H9 (cell line): ENCODE results near the gene TADA2B. TPM values are rescaled to one million over a fixed set of nuclear protein-coding genes. Genes with fewer than 3 reads are reported as not detected.
A peak's percentile ranks its signal among the peaks of the same experiment; 100 is the strongest.

Experiments
- DNase-seq: peaks from one replicate; pipeline ENCODE4 v3.0.0-alpha.2; 2017
- H2AFZ ChIP-seq: one replicate; pipeline ENCODE4 v1.6.1; 2013; ENCODE audit warnings: mild to moderate bottlenecking, low read length, control low read depth, moderate library complexity
- H2AK5ac ChIP-seq: 2 replicates; pipeline ENCODE4 v1.6.1; 2013; ENCODE audit warnings: low read length, control low read depth, mixed read lengths; ENCODE audit not compliant: insufficient read length
- H2BK120ac ChIP-seq: one replicate; pipeline ENCODE4 v1.6.1; 2013; ENCODE audit warnings: low read depth, mild to moderate bottlenecking, low read length, control low read depth, inconsistent platforms; ENCODE audit not compliant: poor library complexity, severe bottlenecking
- H2BK12ac ChIP-seq: 2 replicates; pipeline ENCODE4 v1.6.1; 2013; ENCODE audit warnings: low read length, control low read depth, mixed read lengths, low read depth; ENCODE audit not compliant: insufficient read length
- H2BK15ac ChIP-seq: 2 replicates; pipeline ENCODE4 v1.6.1; 2013; ENCODE audit warnings: low read depth, low read length, control low read depth
- H2BK20ac ChIP-seq: one replicate; pipeline ENCODE4 v1.6.1; 2013; ENCODE audit warnings: low read depth, mild to moderate bottlenecking, low read length, control low read depth, inconsistent platforms; ENCODE audit not compliant: poor library complexity, severe bottlenecking
- H2BK5ac ChIP-seq: 2 replicates; pipeline ENCODE4 v1.6.1; 2013; ENCODE audit warnings: low read length, control low read depth, mixed read lengths; ENCODE audit not compliant: insufficient read length
- H3K14ac ChIP-seq: 2 replicates; pipeline ENCODE4 v1.6.1; 2013; ENCODE audit warnings: low read length, control low read depth; ENCODE audit not compliant: insufficient read depth
- H3K18ac ChIP-seq: 2 replicates; pipeline ENCODE4 v1.6.1; 2013; ENCODE audit warnings: low read depth, mild to moderate bottlenecking, mixed read lengths, low read length, control low read depth; ENCODE audit not compliant: insufficient read length
- H3K23ac ChIP-seq: 2 replicates; pipeline ENCODE4 v1.6.1; 2013; ENCODE audit warnings: low read length, control low read depth, mixed read lengths, low read depth; ENCODE audit not compliant: insufficient read length
- H3K23me2 ChIP-seq: 2 replicates; pipeline ENCODE4 v1.6.1; 2013; ENCODE audit warnings: low read depth, mild to moderate bottlenecking, mixed read lengths, low read length, control low read depth; ENCODE audit not compliant: insufficient read length, poor library complexity, severe bottlenecking
- H3K27ac ChIP-seq: 2 replicates; pipeline ENCODE4 v1.5.1; 2013; ENCODE audit warnings: low read length, control low read depth, mixed read lengths, low read depth; ENCODE audit not compliant: insufficient read length
- H3K27me3 ChIP-seq: 2 replicates; pipeline ENCODE4 v1.6.1; 2013; ENCODE audit warnings: low read length, control low read depth, inconsistent platforms; ENCODE audit not compliant: insufficient read depth
- H3K4ac ChIP-seq: 2 replicates; pipeline ENCODE4 v1.6.1; 2013; ENCODE audit warnings: low read depth, mild to moderate bottlenecking, control low read depth, inconsistent platforms, low read length, moderate library complexity
- H3K4me1 ChIP-seq: 2 replicates; pipeline ENCODE4 v1.6.1; 2013; ENCODE audit warnings: low read length, control low read depth, inconsistent platforms; ENCODE audit not compliant: insufficient read depth
- H3K4me2 ChIP-seq: 2 replicates; pipeline ENCODE4 v1.6.1; 2013; ENCODE audit warnings: low read length, control low read depth, mixed read lengths; ENCODE audit not compliant: insufficient read length, insufficient read depth
- H3K56ac ChIP-seq: 2 replicates; pipeline ENCODE4 v1.6.1; 2013; ENCODE audit warnings: low read depth, mild to moderate bottlenecking, mixed read lengths, low read length, control low read depth; ENCODE audit not compliant: insufficient read length
- H3K79me1 ChIP-seq: 2 replicates; pipeline ENCODE4 v1.6.1; 2013; ENCODE audit warnings: low read depth, mild to moderate bottlenecking, moderate library complexity, low read length, control low read depth, inconsistent platforms; ENCODE audit not compliant: insufficient read depth, poor library complexity, severe bottlenecking
- H3K79me2 ChIP-seq: 2 replicates; pipeline ENCODE4 v1.6.1; 2013; ENCODE audit warnings: low read length, control low read depth, inconsistent platforms; ENCODE audit not compliant: insufficient read depth
- H3K9ac ChIP-seq: 2 replicates; pipeline ENCODE4 v1.6.1; 2013; ENCODE audit warnings: low read length, control low read depth, mixed read lengths; ENCODE audit not compliant: insufficient read length; ENCODE audit errors: extremely low read depth
- H3K9me3 ChIP-seq: one replicate; pipeline ENCODE4 v1.6.1; 2013; ENCODE audit warnings: low read depth, low read length, inconsistent platforms; ENCODE audit not compliant: control insufficient read depth
- H3T11ph ChIP-seq: one replicate; pipeline ENCODE4 v1.6.1; 2013; ENCODE audit warnings: mild to moderate bottlenecking, low read length, control low read depth, inconsistent platforms
- H4K20me1 ChIP-seq: one replicate; pipeline ENCODE4 v1.6.1; 2013; ENCODE audit not compliant: control insufficient read depth, insufficient read length, insufficient read depth
- H4K5ac ChIP-seq: 2 replicates; pipeline ENCODE4 v1.6.1; 2013; ENCODE audit warnings: low read depth, mild to moderate bottlenecking, mixed read lengths, low read length, control low read depth; ENCODE audit not compliant: insufficient read length
- H4K8ac ChIP-seq: replicated peaks from 2 replicates; pipeline ENCODE4 v1.6.1; 2013; ENCODE audit warnings: low read length, control low read depth, mixed read lengths, low read depth; ENCODE audit not compliant: insufficient read length
- H4K91ac ChIP-seq: 2 replicates; pipeline ENCODE4 v1.6.1; 2013; ENCODE audit warnings: low read depth, mild to moderate bottlenecking, moderate library complexity, mixed read lengths, low read length, control low read depth; ENCODE audit not compliant: insufficient read length
- H3K27ac Mint-ChIP-seq, 3 experiments: 2 replicates in 2 of 3; 3 replicates in 1 of 3; pipeline ENCODE4 v1.8.0; 2020 to 2021; ENCODE audit warnings: mixed read lengths in 3 of 3, mild to moderate bottlenecking in 1 of 3, moderate library complexity in 1 of 3
- H3K27me3 Mint-ChIP-seq: 2 replicates; pipeline ENCODE4 v1.8.0; 2021; ENCODE audit warnings: low read depth, mild to moderate bottlenecking, moderate library complexity, mixed read lengths
- H3K36me3 Mint-ChIP-seq, 3 experiments: 2 replicates in 2 of 3; 3 replicates in 1 of 3; pipeline ENCODE4 v1.8.0; 2020 to 2021; ENCODE audit warnings: low read depth in 3 of 3, mixed read lengths in 3 of 3; ENCODE audit not compliant: insufficient read depth in 1 of 3
- H3K4me1 Mint-ChIP-seq, 2 experiments: 2 replicates each; pipeline ENCODE4 v1.8.0; 2020; ENCODE audit warnings: mixed read lengths in 2 of 2
- H3K4me3 Mint-ChIP-seq, 2 experiments: 2 replicates in 1 of 2; 3 replicates in 1 of 2; pipeline ENCODE4 v1.8.0; 2020 to 2021; ENCODE audit warnings: mild to moderate bottlenecking in 2 of 2, mixed read lengths in 2 of 2, moderate library complexity in 1 of 2
- H3K9me3 Mint-ChIP-seq, 2 experiments: 2 replicates in 1 of 2; 3 replicates in 1 of 2; pipeline ENCODE4 v1.8.0; 2020; ENCODE audit warnings: mild to moderate bottlenecking in 2 of 2, mixed read lengths in 2 of 2, moderate library complexity in 1 of 2
- WGBS: extraction: QIAGEN DNeasy Blood & Tissue Kit; methylation state at CpG from one replicate; pipeline ENCODE4 v1.1.7; 2013; ENCODE audit warnings: missing lambda C conversion rate, low lambda C conversion rate, mixed read lengths; ENCODE audit not compliant: insufficient read length; ENCODE audit errors: extremely low coverage; 5-methylcytosine and 5-hydroxymethylcytosine counted together
- total RNA-seq: library from RNA; stranded (reverse); gene quantifications from 2 replicates; pipeline ENCODE4 v1.2.1, GENCODE V29; 2021
- TF ChIP-seq, protein P1 (sequence below): fragments of 200-600 bp; sonication (generic); conservative IDR thresholded peaks from 3 replicates; pipeline ENCODE4 v1.8.0; 2021; ENCODE audit warnings: antibody characterized with exemption, mild to moderate bottlenecking

The TADA2B gene
- total RNA-seq, 1 experiment from 2014 or later = 14.0 TPM

DNA sequence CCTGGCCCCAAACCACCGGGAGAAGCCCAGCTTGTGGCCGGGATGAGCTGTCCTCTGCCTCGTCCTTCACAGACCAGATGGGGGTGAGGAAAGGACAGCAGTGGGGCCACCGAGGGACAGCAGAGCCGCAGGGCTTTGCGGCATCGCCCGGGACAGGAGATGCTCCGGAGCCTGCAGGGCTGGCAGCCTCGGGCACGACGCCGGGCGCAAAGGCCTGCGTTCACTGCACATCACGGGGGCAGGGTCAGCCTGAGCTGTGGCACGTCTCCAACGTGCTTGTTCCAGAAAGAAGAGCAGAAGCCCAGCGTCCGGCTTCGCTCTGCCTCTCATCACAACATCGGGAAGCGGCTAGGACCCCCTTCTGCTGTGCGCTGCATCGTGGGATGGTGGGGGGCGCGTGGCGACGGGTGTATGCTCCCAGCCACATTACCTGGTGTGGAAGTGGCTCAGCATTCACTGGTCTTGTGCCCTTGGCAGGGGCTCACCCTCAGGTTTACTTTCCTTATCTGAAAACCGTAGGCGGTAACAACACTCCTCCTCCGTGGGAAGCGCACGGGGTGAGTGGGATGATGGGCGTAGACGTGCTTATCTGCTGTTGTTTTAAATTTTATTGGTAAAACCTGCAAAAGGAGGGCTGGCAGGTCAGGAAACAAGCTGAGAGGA, 7.4 kb downstream of the TADA2B start:
- no peak overlapping the region for H3T11ph ChIP-seq

More for the DNA sequence above, 7.4 kb downstream of the TADA2B start:
- Histone ChIP-seq H3K4ac (no peak overlapping the region), H3K23ac (no peak overlapping the region), H3K4me2 (no peak overlapping the region), H2BK120ac (no peak overlapping the region), H2BK15ac (no peak overlapping the region), H3K79me1 (no peaks in the 10 kb centered on the region), H4K5ac (no peak overlapping the region), H4K91ac (no peak overlapping the region), H2AK5ac (no peak overlapping the region), H2BK5ac (no peak overlapping the region), H3K23me2 (no peaks in the 10 kb centered on the region), H3K18ac (no peak overlapping the region), H4K20me1 (no peaks in the 10 kb centered on the region), H4K8ac (no peak overlapping the region), H3K56ac (no peak overlapping the region), H3K27me3 (no peaks in the 10 kb centered on the region), H3K14ac (no peak overlapping the region), H3K79me2 (peaks cover 8% of the 10 kb centered on the region), H3K4me1 (no peaks in the 10 kb centered on the region), H3K9ac (no peak overlapping the region), H3K9me3 (no peaks in the 10 kb centered on the region), H3K27ac (no peak overlapping the region), H2AFZ (no peak overlapping the region), H2BK20ac (no peak overlapping the region), H2BK12ac (no peak overlapping the region)
- Mint-ChIP-seq H3K27ac (peak overlapping the region in 1 of 3 experiments; percentile 40; a peak in 2 of 7 replicates), H3K36me3 (peaks cover 4 to 15% (median 8%) of the 10 kb centered on the region in 3 experiments; a peak in 6 of 7 replicates), H3K27me3 (no peaks in the 10 kb centered on the region), H3K9me3 (no peaks in the 10 kb centered on the region), H3K4me3 (no peak overlapping the region), H3K4me1 (peaks cover 15 to 27% of the 10 kb centered on the region in 2 experiments)
- DNase-seq = no peak
- TF ChIP-seq, protein P1, sequence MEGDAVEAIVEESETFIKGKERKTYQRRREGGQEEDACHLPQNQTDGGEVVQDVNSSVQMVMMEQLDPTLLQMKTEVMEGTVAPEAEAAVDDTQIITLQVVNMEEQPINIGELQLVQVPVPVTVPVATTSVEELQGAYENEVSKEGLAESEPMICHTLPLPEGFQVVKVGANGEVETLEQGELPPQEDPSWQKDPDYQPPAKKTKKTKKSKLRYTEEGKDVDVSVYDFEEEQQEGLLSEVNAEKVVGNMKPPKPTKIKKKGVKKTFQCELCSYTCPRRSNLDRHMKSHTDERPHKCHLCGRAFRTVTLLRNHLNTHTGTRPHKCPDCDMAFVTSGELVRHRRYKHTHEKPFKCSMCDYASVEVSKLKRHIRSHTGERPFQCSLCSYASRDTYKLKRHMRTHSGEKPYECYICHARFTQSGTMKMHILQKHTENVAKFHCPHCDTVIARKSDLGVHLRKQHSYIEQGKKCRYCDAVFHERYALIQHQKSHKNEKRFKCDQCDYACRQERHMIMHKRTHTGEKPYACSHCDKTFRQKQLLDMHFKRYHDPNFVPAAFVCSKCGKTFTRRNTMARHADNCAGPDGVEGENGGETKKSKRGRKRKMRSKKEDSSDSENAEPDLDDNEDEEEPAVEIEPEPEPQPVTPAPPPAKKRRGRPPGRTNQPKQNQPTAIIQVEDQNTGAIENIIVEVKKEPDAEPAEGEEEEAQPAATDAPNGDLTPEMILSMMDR = no peak
- no CpG with 5 or more reads among the region's 36 CpGs for WGBS
